GM13977 (cell line): ENCODE measurements around the gene FLVCR1.

Source experiments
- DNase-seq: peaks from one replicate; pipeline ENCODE4 v3.0.0; 2012; ENCODE audit warnings: low spot score
- CTCF ChIP-seq: IDR thresholded peaks from 2 replicates; pipeline ENCODE4 v1.5.1; 2012; ENCODE audit warnings: mild to moderate bottlenecking, control low read depth; ENCODE audit not compliant: insufficient read depth; ENCODE audit errors: extremely low read depth, missing control alignments
- in situ Hi-C: fragments of 300-500 bp; cut with MboI; formaldehyde crosslinking; loops from one replicate; pipeline ENCODE4 v1.12.0; 2022; ENCODE audit warnings: low sequenced_read_pairs, low pct_unique_long_range_greater_than_20kb, mixed read lengths, inconsistent platforms; ENCODE audit not compliant: unreplicated experiment

The FLVCR1 gene

GRCh38 chr1:212935387-212935981 is 77.4 kb downstream of the FLVCR1 start:
- no peak for DNase-seq
- no peak for TF ChIP-seq CTCF
- in situ Hi-C loops = no loop called here

GRCh38 chr1:212937034-212937433 is 79.0 kb downstream of the FLVCR1 start:
- DNase-seq = no peak
- TF ChIP-seq CTCF = no peak
- in situ Hi-C loops = no loop called here

- no peak for DNase-seq
- no peak for TF ChIP-seq CTCF
- in situ Hi-C loops = no loop called here
Observed at GRCh38 chr1:212938846-212939245, 80.8 kb downstream of the FLVCR1 start.

- no peak for TF ChIP-seq CTCF
- no peak for DNase-seq
- in situ Hi-C loops = no loop called here
Observed at GRCh38 chr1:212941452-212941851, 83.4 kb downstream of the FLVCR1 start.

- no peak for TF ChIP-seq CTCF
- in situ Hi-C loops = no loop called here
- no peak for DNase-seq
Observed at GRCh38 chr1:212942679-212943392, 84.8 kb downstream of the FLVCR1 start.

GRCh38 chr1:212943393-212943710 is 85.3 kb downstream of the FLVCR1 start:
- DNase-seq = no peak
- in situ Hi-C loops = no loop called here
- no peak for TF ChIP-seq CTCF
